Measurements from ENCODE around the gene TMEM134. TPM values are rescaled to one million over a fixed set of nuclear protein-coding genes. Genes with fewer than 3 reads are reported as not detected.

TMEM134 gene
- total and polyA plus RNA-seq, 10 of the 15 experiments (the other 5 are each of a cell fraction or from before 2014, with no cell fraction given), result 1.6 to 93.8 (median 27.8) TPM

- TF ChIP-seq NKRF (conservative IDR thresholded peaks at IDR 0.05) (no peak; the same call in 1 of the 2 replicates), E4F1 (IDR thresholded peaks at IDR 0.05; ENCODE audit: borderline replicate concordance, partially characterized antibody) (no peak), IRF5 (IDR thresholded peaks at IDR 0.05; ENCODE audit: borderline replicate concordance) (no peak), EP300 (IDR thresholded peaks at IDR 0.05; ENCODE audit: borderline replicate concordance in 1 of 2, control insufficient read depth in 1 of 2, low read depth in 2 of 2, low read length in 2 of 2) (peak in 1 of 2 experiments; percentile 3; a peak in 2 of 4 replicates), NFIC (IDR thresholded peaks at IDR 0.05; ENCODE audit: low read depth, low read length) (no peak), MLLT1 (IDR thresholded peaks at IDR 0.05) (peak; percentile 79), ZNF207 (IDR thresholded peaks at IDR 0.05; ENCODE audit: borderline replicate concordance) (peak; percentile 69; the same call in 1 of the 2 replicates), BRCA1 (IDR thresholded peaks at IDR 0.05; ENCODE audit: low read depth, low read length) (no peak), NR2F1 (conservative IDR thresholded peaks at IDR 0.05) (peak; percentile 19; the same call in 1 of the 2 replicates), LARP7 (IDR thresholded peaks at IDR 0.05) (no peak), IKZF2 (IDR thresholded peaks at IDR 0.05) (peak; percentile 15 to 31; a peak in 3 of 4 replicates), CREB1 (IDR thresholded peaks at IDR 0.05; ENCODE audit: low read depth) (no peak), MEF2B (IDR thresholded peaks at IDR 0.05; ENCODE audit: partially characterized antibody, poor library complexity, severe bottlenecking) (no peak), BHLHE40 (IDR thresholded peaks at IDR 0.05; ENCODE audit: borderline replicate concordance in 1 of 2, low read depth in 2 of 2, low read length in 1 of 2) (peak; percentile 28 to 55; a peak in 3 of 4 replicates), ELK1 (IDR thresholded peaks at IDR 0.05; ENCODE audit: low read depth, low read length) (peak; percentile 14; the same call in 1 of the 2 replicates), ZNF217 (IDR thresholded peaks at IDR 0.05) (no peak)
These were observed 31.8 kb downstream of the TMEM134 start, which contains the start of gene PTPRCAP (continued) for GRCh38 chr11:67437082-67437808.

All from GM12878 (cell line).